Testis (tissue), 2 donors: ENCODE results near the gene NUP54.

Experiments
- CTCF ChIP-seq, 3 experiments: fragments of 450-650 bp in 2 of 3; fragments of 200-600 bp in 1 of 3; sonication (generic) in 1 of 3; IDR thresholded peaks; one replicate each; pipeline ENCODE4 v1.5.1; 2016 to 2019; ENCODE audit warnings: antibody characterized with exemption in 3 of 3, mild to moderate bottlenecking in 2 of 3, moderate library complexity in 1 of 3
- POLR2A ChIP-seq: fragments of 450-650 bp; IDR thresholded peaks from one replicate; pipeline ENCODE4 v1.6.1; 2017; ENCODE audit warnings: antibody characterized with exemption, mild to moderate bottlenecking, moderate library complexity

GRCh38 chr4:76084542-76084941, 63.7 kb downstream of the NUP54 start:
- TF ChIP-seq POLR2A (no peak), CTCF (IDR thresholded peaks at IDR 0.05) (no peak)
